GM21515 (cell line): ENCODE measurements around the gene ZNF747.
"Not testable (repeated sequence)": the region's sequence is repeated elsewhere in the genome, so short reads cannot be mapped to it uniquely, and the experiment has no call there.

Experiments used
- ATAC-seq: cut with Tn5 transposase; IDR thresholded peaks from one replicate; pipeline ENCODE4 v1.9.1; 2021; ENCODE audit not compliant: unreplicated experiment

Gene ZNF747

GRCh38 chr16:30535106-30535776 is 583 bp upstream of the ZNF747 start:
- ATAC-seq: peak; percentile 14

DNA sequence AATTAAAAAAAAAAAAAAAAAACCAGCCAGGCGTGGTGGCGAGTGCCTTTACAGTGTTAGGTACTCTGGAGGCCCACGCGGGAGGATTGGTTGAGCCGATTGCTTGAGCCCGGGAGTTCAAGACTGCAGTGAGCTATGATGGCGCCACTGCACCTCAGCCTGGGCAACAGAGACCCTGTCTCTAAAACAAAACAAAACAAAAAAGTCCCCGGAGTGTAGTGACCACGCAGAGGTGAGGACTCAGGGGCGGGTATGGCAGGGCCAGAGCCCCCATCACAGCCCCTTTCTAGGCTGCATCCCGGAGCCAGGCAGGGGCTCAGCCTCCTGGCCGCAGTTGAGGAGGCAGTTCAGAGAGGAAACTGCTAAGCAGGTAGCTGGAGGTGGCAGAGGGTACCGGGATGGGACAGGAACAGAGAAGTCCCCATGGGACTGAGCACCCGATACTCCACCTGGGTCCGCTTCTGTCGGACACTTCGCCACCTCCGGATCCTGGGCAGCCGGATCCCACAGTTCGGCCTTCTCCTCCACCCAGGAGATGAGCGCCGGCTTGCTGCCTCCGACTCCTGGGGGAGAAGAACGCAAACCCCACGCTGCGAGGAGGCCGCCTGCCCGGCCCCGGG is 800 bp downstream of the ZNF747 start:
- peak; percentile 9 for ATAC-seq

GRCh38 chr16:30533146-30533522 is 1.5 kb downstream of the ZNF747 start:
- ATAC-seq: no peak

GRCh38 chr16:30532285-30533145 is 2.1 kb downstream of the ZNF747 start:
- ATAC-seq: no peak

GRCh38 chr16:30530163-30531037 is 4.3 kb downstream of the ZNF747 start:
- ATAC-seq: no peak

GRCh38 chr16:30528799-30529457 is 5.7 kb downstream of the ZNF747 start:
- ATAC-seq: no peak

DNA sequence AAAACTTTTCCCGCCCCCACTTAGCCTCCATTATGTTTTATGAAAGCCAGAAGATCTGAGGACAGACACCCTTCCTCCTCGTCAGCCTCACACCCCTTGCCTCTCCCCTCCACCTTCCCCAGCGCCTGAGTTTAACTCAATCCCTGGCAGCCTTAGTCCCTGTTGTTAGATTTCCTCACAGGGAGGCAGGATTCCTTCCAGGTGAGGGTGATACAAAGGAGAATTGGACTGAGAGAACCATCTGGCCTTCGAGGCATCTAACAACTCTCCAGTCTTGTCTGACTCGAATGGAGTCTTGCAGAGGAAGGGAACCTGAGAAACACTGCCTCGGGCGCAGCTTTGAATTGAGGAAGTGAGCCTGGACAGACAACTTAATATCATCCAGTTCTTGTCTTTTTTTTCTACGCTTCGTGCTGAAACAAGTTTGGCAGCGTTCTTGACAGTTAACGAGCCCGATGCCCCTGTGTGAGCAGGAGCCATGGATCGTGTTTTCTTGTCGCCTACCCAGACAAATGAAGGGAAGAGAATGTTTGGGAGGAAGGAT is 7.0 kb downstream of the ZNF747 start:
- no peak for ATAC-seq

DNA sequence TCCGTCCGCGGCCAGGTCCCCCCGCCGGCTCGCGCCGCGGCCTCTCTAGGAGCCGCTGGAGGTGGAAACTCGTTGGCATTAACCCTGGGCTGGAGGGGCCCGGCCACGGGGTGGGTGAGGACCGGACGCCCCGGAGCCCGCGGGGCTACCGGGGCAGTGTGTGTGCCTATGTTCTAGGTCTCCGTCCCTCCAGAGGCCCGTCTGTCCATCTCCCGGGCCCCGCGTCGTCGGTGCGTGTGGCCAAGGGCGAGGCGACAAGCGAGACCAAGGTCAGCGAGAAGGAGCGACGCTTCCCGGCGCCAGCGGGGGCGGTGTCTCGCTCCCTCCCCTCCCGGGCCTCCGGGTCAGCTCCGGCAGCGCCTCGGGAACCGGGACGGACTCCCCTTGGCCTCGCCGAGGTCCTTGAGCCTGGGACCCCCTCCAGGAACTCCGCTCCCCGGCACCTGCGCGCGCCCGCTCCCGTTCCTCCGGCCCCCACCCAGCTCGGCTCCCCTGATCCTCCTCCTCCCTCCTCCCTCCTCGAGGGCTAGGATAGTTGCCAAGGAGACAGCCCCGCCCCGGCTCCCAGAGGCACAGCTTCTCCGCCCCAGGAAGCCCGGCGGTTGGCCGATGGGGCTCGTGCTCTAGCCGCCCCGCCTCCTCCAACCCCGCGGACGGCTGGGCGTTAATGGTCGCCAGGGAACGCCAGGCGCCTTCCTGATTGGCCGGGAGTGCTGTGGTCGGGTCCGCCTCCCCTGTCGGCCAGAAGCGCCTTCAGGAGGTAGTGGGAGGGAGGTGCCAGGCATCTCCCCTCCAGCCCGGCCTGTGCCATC is 7.6 kb downstream of the ZNF747 start:
- ATAC-seq: peak; percentile 87

DNA sequence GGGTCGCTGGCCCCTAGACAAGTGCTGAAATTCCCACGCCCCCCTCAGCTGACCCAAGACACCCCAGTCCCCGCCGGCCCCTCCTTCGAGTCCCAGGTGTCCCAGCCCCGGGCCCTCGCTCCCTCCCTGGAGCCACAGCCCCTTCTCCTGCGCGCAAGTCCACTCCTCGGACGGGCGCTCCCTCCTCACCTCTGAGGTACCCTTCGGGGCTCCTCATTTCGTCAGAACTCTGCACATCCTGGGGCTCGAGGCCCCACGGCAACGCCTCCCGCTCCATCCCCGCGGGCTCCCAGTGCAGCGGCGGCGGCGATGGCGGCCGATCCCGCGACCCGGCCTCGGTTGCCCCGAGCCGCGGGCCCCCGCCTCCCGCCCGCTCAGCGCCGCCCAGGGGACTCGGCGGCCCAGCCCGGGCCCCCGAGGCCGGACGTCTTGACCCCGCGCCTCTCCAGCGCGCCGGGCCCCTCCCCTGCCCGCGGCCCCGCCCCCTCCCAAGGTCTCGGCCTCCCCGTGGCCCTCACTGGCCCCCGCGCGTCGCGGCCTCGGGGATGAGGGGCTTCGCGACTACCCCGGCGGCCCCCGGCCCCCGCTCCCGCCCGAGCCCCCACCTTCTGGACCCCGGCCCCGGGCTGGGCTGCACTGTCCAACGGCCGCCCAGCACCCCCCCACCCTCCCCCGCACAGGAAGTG is 8.4 kb downstream of the ZNF747 start, which contains the start of gene ZNF768:
Gene ZNF768, minus strand, starts transcription at position 430 of the 686 bp plus-strand sequence. Its CDS starts 153 bp downstream, at position 277.
- ATAC-seq: peak; percentile 9

DNA sequence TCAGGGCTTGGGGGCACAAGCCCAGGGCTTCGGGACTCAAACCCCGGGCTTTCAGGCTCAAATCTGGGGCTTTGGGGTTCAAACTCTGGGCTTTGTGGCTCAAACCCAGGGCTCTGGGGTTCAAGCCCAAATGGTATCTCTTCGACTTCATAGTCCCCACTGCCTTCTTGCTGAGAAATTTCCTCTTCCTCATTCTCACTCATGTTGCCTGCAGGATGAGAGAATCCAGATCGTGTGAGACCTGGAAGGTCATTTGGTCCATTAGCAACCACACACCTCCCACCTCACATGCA is 8.9 kb downstream of the ZNF747 start:
- no peak for ATAC-seq

- ATAC-seq: no peak
Observed at GRCh38 chr16:30524575-30525568, 9.8 kb downstream of the ZNF747 start.

DNA sequence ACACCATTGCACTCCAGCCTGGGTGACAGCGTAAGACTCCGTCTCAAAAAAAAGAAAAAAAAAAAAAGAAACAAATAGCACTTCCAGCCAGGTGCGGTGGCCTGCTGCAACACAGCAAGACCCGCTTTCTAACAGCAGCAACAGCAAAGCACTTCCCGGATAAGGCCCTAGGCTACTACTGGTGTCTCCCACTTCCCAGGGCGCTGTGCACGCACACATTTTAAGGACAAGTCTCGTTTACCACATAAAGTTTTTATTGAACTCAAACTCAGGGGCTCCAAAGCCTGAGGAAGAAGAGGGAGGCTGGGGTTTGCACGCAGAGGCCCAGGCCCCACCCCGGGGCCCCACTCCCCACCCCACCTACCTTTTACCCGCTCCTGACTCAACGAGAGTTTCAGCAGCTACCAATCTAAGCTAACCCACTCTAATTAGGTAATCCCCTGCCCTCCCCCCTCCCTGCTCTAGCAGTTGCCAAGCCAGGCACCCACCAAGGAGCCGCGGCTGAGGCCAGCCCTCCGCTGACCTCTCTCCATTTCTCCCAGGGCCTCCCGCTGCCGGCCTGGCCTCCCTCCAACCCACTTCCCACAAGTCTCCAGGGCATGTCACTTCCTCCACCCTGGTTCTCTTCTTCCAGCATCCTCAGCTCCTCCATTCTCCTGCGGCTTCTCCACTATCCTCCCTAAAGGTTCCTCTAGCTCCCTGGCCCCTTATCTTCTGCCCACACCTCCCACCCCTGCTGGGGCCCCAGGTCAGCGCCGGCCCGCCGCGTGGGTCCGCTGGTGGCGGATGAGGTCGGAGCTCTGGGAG is 10.7 kb downstream of the ZNF747 start:
- ATAC-seq: no peak

DNA sequence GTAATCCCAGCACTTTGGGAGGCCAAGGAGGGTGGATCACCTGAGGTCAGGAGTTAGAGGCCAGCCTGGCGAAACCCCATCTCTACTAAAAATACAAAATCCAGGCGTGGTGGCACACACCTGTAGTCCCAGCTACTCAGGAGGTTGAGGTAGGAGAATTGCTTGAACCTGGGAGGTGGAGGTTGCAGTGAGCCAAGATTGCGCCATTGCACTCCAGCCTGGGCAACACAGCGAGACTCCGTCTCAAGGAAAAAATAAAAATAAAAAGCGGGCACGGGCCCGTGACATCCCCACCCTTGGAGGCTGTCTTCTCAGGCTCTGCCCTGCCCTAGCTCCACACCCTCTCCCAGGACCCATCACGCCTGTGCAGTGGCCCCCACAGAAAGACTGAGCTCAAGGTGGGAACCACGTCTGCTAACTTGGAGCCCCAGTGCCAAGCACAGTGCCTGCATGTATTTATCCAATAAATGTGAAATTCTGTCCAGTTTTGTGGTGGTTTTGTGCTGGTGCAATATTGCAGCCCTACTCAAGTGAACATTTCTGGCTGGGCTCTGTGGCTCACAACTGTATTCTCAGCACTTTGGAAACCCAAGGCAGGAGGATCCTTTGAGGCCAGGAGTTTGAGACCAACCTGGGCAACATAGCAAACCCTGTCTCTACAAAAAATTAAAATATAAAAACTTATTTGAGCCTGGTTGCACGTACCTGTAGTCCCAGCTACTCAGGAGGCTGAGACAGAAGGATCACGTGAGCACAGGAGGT is 11.8 kb downstream of the ZNF747 start:
- ATAC-seq: not testable (repeated sequence)

DNA sequence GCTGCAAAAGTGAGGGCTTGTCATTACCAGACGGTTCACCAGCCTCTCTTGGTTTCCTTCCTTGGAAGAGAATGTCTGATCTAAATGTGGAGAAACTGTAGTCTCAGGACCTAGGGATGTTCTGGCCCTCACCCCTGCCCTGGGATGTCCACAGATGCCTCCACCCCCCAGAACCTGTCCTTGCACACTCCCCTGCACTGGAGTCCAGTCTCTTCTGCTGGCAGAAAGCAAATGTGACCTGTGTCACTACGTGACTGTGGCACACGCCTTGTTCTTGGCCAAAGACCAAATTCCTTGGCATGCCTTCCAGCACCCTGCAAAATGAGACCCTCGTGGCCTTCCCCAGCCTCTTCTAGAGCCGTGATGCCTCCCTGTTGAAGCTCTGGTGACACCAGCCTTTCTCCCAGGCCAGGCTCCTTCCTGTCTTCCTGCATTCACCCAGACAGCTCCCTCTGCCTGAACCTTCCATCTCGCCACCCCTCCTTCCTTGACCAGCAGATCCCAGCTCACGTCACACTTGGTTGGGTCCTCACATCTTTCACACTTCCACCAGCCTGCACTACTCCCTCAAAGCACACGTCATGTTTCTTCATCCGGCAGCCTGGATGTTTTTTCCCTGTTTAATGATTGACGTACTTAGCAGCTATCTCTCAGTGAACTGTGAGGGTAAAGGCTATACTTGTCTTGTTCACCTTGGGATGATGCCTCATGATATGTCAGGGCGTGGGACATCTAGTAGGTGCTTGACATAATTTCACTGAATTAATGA is 12.6 kb downstream of the ZNF747 start:
- no peak for ATAC-seq

- no peak for ATAC-seq
Observed at GRCh38 chr16:30521476-30521872, 13.2 kb downstream of the ZNF747 start.
